ENCODE measurements around the gene LAYN.

LAYN gene

GRCh38 chr11:111540114-111540936 is at the start of gene LAYN:
Gene LAYN (plus strand): TSS chr11:111540720. CDS start chr11:111540844, 124 bp downstream.
- H3K9ac ChIP-seq = no peak within 1 kb of the TSS

GRCh38 chr11:111494040-111494439 is 46.5 kb upstream of the LAYN start:
- no peaks in the 10 kb centered on the region for H3K79me2 ChIP-seq (ENCODE audit: insufficient read depth, low read depth)
- H3K4me1 ChIP-seq (ENCODE audit: low read depth, poor library complexity, severe bottlenecking) = no peaks in the 10 kb centered on the region
- no peak overlapping the region for H3K4me3 ChIP-seq (IDR thresholded peaks at IDR 0.05; ENCODE audit: insufficient read depth, low read depth, low read length)
- H3K27me3 ChIP-seq (ENCODE audit: insufficient read depth, low read depth) = no peaks in the 10 kb centered on the region
- H4K20me1 ChIP-seq (ENCODE audit: insufficient read depth) = no peaks in the 10 kb centered on the region
- no peak overlapping the region for H2AFZ ChIP-seq (ENCODE audit: low read depth)
- H3K36me3 ChIP-seq (ENCODE audit: insufficient read depth) = no peaks in the 10 kb centered on the region
- TF ChIP-seq CTCF (conservative IDR thresholded peaks at IDR 0.05; ENCODE audit: low read depth, low read length) = no peak
- H3K4me2 ChIP-seq = no peak overlapping the region
- H3K27ac ChIP-seq = no peak overlapping the region
- H3K9ac ChIP-seq = no peak overlapping the region

More at GRCh38 chr11:111540114-111540936, at the start of gene LAYN:
- Histone ChIP-seq H3K4me2 (no peak within 1 kb of the TSS), H3K4me3 (IDR thresholded peaks at IDR 0.05; ENCODE audit: insufficient read depth, low read depth, low read length) (no peak within 1 kb of the TSS), H4K20me1 (ENCODE audit: insufficient read depth) (no peaks in the 10 kb centered on the region), H3K79me2 (ENCODE audit: insufficient read depth, low read depth) (no peaks in the 10 kb centered on the region), H2AFZ (ENCODE audit: low read depth) (no peak within 1 kb of the TSS), H3K27me3 (ENCODE audit: insufficient read depth, low read depth) (no peaks in the 10 kb centered on the region), H3K36me3 (ENCODE audit: insufficient read depth) (no peaks in the 10 kb centered on the region), H3K4me1 (ENCODE audit: low read depth, poor library complexity, severe bottlenecking) (peaks cover 3% of the 10 kb centered on the region), H3K27ac (no peak within 1 kb of the TSS)
- TF ChIP-seq CTCF (conservative IDR thresholded peaks at IDR 0.05; ENCODE audit: low read depth, low read length) = no peak

GRCh38 chr11:111499483-111499882 is 41.0 kb upstream of the LAYN start:
- no peak overlapping the region for H3K9ac ChIP-seq
- H3K79me2 ChIP-seq (ENCODE audit: insufficient read depth, low read depth) = no peaks in the 10 kb centered on the region
- no peak for TF ChIP-seq CTCF (conservative IDR thresholded peaks at IDR 0.05; ENCODE audit: low read depth, low read length)
- H2AFZ ChIP-seq (ENCODE audit: low read depth) = no peak overlapping the region
- H3K4me3 ChIP-seq (IDR thresholded peaks at IDR 0.05; ENCODE audit: insufficient read depth, low read depth, low read length) = no peak overlapping the region
- H3K36me3 ChIP-seq (ENCODE audit: insufficient read depth) = no peaks in the 10 kb centered on the region
- H3K4me1 ChIP-seq (ENCODE audit: low read depth, poor library complexity, severe bottlenecking) = no peaks in the 10 kb centered on the region
- no peak overlapping the region for H3K27ac ChIP-seq
- H3K27me3 ChIP-seq (ENCODE audit: insufficient read depth, low read depth) = no peaks in the 10 kb centered on the region
- no peaks in the 10 kb centered on the region for H4K20me1 ChIP-seq (ENCODE audit: insufficient read depth)
- no peak overlapping the region for H3K4me2 ChIP-seq

GRCh38 chr11:111500481-111500880 is 40.0 kb upstream of the LAYN start:
- no peak for TF ChIP-seq CTCF (conservative IDR thresholded peaks at IDR 0.05; ENCODE audit: low read depth, low read length)
- Histone ChIP-seq H3K4me3 (IDR thresholded peaks at IDR 0.05; ENCODE audit: insufficient read depth, low read depth, low read length) (no peak overlapping the region), H2AFZ (ENCODE audit: low read depth) (no peak overlapping the region)

More at GRCh38 chr11:111500481-111500880, 40.0 kb upstream of the LAYN start:
- no peaks in the 10 kb centered on the region for H3K4me1 ChIP-seq (ENCODE audit: low read depth, poor library complexity, severe bottlenecking)
- no peak overlapping the region for H3K9ac ChIP-seq
- H3K27me3 ChIP-seq (ENCODE audit: insufficient read depth, low read depth) = no peaks in the 10 kb centered on the region
- no peak overlapping the region for H3K27ac ChIP-seq
- H3K4me2 ChIP-seq = no peak overlapping the region
- H3K36me3 ChIP-seq (ENCODE audit: insufficient read depth) = no peaks in the 10 kb centered on the region
- no peaks in the 10 kb centered on the region for H4K20me1 ChIP-seq (ENCODE audit: insufficient read depth)
- H3K79me2 ChIP-seq (ENCODE audit: insufficient read depth, low read depth) = no peaks in the 10 kb centered on the region

All from KMS-11 (cell line).